GM19397 (cell line): ENCODE measurements around the gene ASAP2.

Source experiments
- ATAC-seq: cut with Tn5 transposase; IDR thresholded peaks from one replicate; pipeline ENCODE4 v1.9.1; 2021; ENCODE audit warnings: mild to moderate bottlenecking, moderate library complexity; ENCODE audit not compliant: unreplicated experiment

Gene ASAP2

GRCh38 chr2:9230051-9230802, 23.6 kb downstream of the ASAP2 start:
- no peak for ATAC-seq

DNA sequence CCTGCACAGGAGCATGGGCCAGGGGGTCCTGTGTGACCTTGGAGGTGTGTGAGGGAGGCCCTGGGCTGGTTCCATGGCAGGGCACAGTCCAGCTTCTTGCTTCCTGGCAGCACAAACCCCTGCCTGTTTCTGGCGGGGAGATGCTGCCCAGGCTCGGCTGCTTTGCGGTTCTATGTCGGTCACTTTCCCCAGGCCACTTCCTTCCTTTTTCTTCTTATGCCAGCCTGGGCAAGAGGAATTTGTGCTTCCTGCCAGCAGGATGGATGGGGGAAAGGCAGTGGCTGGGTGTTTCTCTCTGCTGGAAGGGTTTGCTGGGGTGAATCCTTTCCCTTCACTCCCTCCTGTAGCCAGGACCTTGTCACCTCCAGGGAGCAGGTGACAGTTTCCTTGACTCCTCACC, 24.3 kb downstream of the ASAP2 start:
- no peak for ATAC-seq

DNA sequence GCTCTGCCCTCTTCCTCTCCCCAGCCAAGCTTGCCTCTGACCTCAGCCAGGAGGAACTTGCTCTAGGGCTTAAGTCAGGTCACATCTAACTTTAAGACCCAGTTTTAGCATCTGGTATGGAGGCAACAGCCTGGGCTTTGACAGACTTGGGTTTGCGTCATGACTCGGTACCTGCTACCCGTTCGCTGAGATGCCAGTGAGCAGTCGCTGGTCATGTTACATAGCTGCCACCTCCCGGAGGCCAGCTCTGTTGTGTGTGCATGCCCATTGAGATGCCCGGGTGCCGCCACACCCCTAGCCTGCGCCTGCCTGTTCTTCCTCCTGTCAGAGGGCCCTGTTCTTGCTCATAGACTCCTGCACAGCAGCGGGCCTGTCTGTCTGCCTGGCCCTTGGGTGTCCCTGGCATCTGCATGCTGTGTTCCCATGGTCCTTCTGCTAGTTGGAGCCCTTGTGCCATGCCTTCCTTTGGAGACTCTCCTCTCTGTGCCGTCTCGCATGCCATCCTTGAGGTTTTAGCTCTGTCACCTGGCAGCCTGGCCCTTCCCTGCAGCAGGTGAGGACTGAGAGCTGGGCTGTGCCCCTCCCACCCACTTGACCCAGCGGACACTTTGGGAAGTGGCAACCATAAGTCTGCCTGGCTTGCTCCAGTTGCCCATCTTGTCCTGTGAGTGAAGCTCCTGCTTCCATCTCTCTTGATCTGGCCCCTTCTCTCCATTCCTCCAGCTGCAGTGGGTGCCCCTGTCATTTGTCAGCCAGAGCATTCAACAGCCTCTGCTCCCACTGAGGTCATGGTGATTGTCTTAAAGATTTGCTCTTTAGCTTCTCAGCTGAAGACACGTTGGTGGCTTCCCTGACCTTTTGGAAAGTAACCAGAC, 24.9 kb downstream of the ASAP2 start:
- no peak for ATAC-seq

DNA sequence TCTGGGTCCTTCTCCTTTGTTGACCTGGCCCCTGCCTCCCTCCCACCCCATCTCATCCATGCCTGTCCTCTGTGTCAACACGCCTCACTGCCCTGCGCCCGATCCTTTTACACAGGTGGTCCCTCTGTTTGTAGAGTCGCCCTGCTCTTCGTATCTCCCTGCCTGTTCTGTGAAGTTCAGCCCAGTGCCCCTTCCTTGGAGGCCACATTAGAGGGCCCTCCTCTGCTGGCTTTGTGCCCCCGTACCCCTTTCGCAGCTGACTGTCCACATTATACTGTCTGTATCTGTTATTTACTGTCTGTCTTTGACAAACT, 25.5 kb downstream of the ASAP2 start:
- ATAC-seq, result no peak

- ATAC-seq, result no peak
Observed at GRCh38 chr2:9232886-9233285, 26.3 kb downstream of the ASAP2 start.

DNA sequence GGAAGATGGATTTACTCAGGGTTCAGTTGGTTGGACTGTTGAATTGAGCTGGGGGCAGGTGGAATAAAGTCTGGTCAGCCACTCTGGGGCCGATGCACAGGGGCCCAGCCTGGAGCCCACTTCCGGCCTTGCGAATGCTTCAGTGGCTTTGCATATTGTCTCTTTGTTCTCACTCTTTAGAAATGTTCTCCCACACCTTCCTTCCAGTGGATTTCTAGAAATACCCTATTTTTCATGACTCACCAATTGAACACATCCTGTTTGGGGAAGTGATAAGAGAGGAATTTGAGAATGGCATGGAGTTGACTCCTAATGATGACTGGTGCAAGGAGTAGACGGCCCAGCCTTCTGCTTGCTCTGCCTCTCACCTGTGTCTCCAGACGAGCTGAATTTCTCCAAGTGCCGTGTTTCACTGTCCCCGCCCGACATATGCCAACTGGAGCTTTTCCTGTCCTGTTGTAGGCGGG, 28.1 kb downstream of the ASAP2 start:
- ATAC-seq, result no peak

- no peak for ATAC-seq
Observed at GRCh38 chr2:9235147-9236044, 28.8 kb downstream of the ASAP2 start.

DNA sequence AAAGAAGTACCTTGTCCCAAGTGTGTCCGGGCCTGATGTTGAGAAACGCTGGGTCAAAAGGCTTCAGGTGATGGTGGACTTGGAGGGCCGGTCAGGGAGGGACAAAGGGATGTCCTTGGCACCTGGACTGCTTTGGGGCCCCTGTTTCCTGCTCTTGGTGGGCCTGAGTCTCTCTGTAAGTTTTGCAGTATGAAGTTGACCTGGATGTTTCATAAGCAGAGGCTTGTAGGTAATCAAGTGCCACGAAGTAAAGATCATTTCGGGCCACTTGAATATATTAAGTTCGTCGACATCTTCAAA, 29.4 kb downstream of the ASAP2 start:
- no peak for ATAC-seq

DNA sequence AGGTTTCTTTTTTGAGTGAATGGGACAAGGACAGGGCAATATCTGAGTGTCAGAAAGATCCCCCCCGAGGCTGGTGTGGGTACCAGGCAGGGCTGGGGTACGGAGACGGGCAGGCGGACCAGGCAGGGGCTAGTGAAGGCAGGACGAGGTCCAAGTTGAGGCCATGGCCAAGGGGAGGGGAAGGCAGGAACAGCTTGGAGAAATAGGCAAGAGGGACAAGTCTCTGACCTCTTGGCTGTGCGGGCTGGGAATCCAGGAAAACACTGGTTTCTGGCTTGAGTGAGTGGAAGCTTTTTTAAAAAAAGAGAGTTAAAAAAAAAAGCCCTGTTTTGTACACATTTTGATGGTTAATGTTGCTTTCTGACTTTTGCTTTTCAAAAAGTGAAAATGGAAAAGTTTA, 30.3 kb downstream of the ASAP2 start:
- ATAC-seq, result no peak

DNA sequence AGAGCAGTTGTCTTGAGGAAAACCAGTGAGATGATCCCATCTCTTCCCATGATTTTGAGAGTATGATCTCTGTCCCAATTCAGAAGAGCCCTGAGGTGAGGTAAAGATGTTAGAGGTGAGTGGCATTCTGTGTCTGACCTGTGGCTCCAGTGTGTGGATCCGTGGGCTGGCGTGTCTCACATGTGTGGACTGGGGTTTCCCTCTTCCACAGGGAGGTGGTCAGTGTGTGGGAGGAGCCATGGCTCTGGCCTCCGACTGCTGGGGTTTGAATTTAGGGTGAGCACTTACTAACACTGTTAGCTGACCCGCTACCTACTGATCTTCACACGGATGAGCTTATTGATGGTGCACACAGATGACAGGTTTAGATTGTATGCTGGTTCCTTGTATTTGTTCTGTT, 31.2 kb downstream of the ASAP2 start:
- ATAC-seq, result no peak

GRCh38 chr2:9238591-9239326, 32.1 kb downstream of the ASAP2 start:
- no peak for ATAC-seq

DNA sequence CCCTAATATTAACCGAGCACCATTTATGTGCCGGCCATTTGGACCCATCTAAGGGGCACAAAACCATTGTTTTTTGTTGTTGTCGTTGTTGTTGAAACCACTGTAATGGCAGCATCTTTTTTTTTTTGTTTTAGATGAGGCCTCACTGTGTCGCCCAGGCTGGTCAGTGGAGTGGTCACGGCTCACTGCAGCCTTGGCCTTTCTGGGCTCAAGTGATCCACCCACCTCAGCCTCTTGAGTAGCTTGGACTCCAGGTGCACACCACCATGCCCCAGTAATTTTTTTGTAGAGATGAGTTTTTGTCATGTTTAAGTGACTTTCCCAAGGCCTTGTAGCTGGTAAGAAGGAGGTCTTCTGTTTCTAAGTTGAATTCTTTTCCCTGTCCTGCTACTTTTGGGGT, 33.0 kb downstream of the ASAP2 start:
- no peak for ATAC-seq

- ATAC-seq, result no peak
Observed at GRCh38 chr2:9240745-9241144, 34.1 kb downstream of the ASAP2 start.

DNA sequence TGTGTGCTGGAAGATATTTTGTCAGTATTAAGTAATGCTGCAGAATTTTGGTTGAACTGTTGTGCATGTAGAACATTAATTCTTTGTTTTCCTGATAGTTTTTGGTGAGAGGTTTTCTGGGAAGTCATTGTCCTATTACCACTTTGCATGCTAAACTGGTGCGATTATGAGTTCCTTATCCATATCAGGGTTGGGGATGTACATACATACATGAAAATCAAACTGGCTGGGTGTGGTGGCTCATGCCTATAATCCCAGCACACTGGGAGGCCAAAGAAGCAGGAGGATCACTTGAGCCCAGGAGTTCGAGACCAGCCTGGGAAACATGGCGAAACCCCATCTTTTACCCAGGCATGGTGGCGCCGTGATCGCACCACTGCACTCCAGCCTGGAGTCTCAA, 34.6 kb downstream of the ASAP2 start:
- ATAC-seq, result no peak

DNA sequence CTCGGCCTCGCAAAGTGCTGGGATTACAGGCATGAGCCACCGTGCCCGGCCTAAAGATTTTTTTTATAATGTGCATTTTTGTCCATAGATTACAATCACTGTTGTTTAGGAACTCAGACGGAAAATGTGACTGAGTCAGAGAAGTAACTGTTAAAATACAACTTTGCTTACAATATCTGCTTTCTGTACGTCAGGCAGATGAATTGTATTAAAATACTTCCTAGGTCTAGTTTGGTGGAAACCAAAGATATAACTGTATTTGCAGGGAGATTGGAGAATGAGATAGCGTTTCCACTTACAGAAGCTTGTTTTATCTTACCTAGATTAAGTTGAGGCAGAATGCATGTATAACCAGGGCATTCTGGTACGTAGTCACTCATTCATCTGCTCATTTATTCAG, 36.7 kb downstream of the ASAP2 start:
- ATAC-seq, result no peak

DNA sequence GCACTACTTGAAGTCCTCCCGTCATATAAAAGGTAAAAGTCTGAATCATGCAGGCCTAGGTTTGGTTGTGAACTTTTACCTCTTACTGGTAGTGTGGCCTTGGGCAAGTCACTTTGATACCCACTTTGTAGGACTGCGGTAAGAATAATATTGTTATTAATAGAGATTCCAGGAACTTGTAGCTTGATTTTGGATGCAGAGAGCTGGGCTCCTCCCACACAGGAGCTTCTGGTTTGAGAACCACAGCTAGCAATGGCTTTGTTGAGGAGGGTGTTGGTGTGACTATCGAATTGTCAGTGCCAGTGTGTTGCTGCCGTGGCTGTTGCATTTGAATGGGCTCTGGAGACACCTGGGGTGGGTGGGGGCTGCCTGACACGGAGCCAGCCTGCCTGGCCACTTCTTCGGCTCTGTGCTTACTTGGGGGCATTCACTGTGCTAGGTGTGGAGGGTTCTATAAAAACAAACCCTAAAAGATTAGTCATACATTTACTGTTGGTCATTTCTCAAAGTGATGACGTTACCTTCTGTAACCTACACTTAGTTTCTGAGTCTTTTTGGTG, 38.5 kb downstream of the ASAP2 start:
- ATAC-seq, result no peak

- no peak for ATAC-seq
Observed at GRCh38 chr2:9247177-9247576, 40.6 kb downstream of the ASAP2 start.

DNA sequence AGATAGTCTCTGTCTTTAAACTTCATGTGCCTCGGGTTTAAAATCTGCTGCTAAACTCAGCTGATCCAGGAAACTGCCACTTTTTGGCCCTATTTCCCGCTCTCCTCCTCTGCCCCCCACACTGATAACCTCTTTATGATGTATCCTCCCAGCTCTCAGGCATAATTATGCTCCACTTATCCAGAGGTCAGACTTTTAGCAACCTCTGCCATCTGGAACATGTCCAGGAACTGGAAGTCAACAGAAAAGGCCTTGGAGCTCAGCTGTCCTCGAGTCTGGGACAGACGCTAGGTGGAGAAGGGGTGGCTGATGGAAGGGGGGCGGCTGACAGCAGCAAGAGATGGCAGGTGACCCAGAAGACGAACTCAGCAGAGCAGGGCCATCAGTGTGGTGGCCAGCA, 41.2 kb downstream of the ASAP2 start:
- ATAC-seq, result no peak

DNA sequence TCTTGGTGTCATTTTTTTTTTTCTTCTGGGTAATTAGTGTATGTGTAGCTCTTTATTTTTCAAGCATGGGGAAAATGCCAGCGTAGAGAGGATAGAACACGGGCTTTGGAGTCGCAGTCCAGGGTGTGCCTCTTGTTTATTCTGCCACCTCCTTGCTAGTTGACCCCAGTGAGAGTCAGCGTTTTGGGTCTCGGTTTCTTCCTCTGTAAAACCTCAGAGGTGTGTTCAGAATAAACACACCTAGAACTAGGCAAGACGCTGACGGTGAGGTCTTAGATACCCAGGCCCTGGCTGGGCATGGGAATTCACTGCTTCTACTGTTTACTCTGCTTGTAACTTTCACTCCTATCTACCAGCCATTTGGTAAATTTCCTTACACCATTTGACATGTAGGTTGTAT, 41.8 kb downstream of the ASAP2 start:
- no peak for ATAC-seq

- no peak for ATAC-seq
Observed at GRCh38 chr2:9249020-9249800, 42.6 kb downstream of the ASAP2 start.
